Osteocyte (in vitro differentiated cells): ENCODE data around the gene SCFD2. TPM values are rescaled to one million over a fixed set of nuclear protein-coding genes. Genes with fewer than 3 reads are reported as not detected.
"Not testable (repeated sequence)": the region's sequence is repeated elsewhere in the genome, so short reads cannot be mapped to it uniquely, and the experiment has no call there.

Experiments
- DNase-seq: peaks from one replicate; pipeline ENCODE4 v3.0.0; 2021; ENCODE audit warnings: mixed read lengths; ENCODE audit not compliant: unreplicated experiment; ENCODE audit errors: extremely low spot score
- H3K27ac Mint-ChIP-seq: one replicate; pipeline ENCODE4 v1.8.0; 2021; ENCODE audit warnings: mild to moderate bottlenecking, mixed read lengths; ENCODE audit not compliant: unreplicated experiment
- H3K27me3 Mint-ChIP-seq: one replicate; pipeline ENCODE4 v1.8.0; 2021; ENCODE audit warnings: mixed read lengths; ENCODE audit not compliant: unreplicated experiment
- H3K36me3 Mint-ChIP-seq: one replicate; pipeline ENCODE4 v1.8.0; 2021; ENCODE audit warnings: mixed read lengths; ENCODE audit not compliant: unreplicated experiment
- H3K4me1 Mint-ChIP-seq: one replicate; pipeline ENCODE4 v1.8.0; 2021; ENCODE audit warnings: mixed read lengths; ENCODE audit not compliant: unreplicated experiment
- H3K4me3 Mint-ChIP-seq: one replicate; pipeline ENCODE4 v1.8.0; 2021; ENCODE audit warnings: mild to moderate bottlenecking, moderate library complexity, mixed read lengths; ENCODE audit not compliant: unreplicated experiment
- H3K9me3 Mint-ChIP-seq: one replicate; pipeline ENCODE4 v1.8.0; 2021; ENCODE audit warnings: mixed read lengths; ENCODE audit not compliant: unreplicated experiment
- CTCF ChIP-seq: fragments of 200-600 bp; sonication (generic); IDR thresholded peaks from 2 replicates; pipeline ENCODE4 v1.5.0; 2021; ENCODE audit warnings: antibody characterized with exemption, mild to moderate bottlenecking, moderate library complexity
- total RNA-seq: library from RNA; stranded (reverse); gene quantifications from 2 replicates; pipeline ENCODE4 v1.2.1, GENCODE V29; 2021

SCFD2 gene
- total RNA-seq, 1 donor from 2014 or later = 14.0 TPM

GRCh38 chr4:52836120-52836519 lies 529.7 kb downstream of the SCFD2 start:
- H3K27ac Mint-ChIP-seq = no peak overlapping the region
- no peaks in the 10 kb centered on the region for H3K9me3 Mint-ChIP-seq
- no peak overlapping the region for H3K4me3 Mint-ChIP-seq
- H3K27me3 Mint-ChIP-seq = no peaks in the 10 kb centered on the region
- DNase-seq = no peak
- TF ChIP-seq CTCF = no peak
- no peaks in the 10 kb centered on the region for H3K36me3 Mint-ChIP-seq
- peaks cover 10% of the 10 kb centered on the region for H3K4me1 Mint-ChIP-seq

- not testable (repeated sequence) for H3K27me3 Mint-ChIP-seq, DNase-seq, H3K27ac Mint-ChIP-seq, H3K4me3 Mint-ChIP-seq, H3K36me3 Mint-ChIP-seq, H3K9me3 Mint-ChIP-seq
- peaks cover 10% of the 10 kb centered on the region for H3K4me1 Mint-ChIP-seq
Observed at GRCh38 chr4:52834641-52835456, 531.0 kb downstream of the SCFD2 start.

GRCh38 chr4:52833941-52834525 lies 531.8 kb downstream of the SCFD2 start:
- no peak for DNase-seq
- H3K27ac Mint-ChIP-seq = no peak overlapping the region
- H3K4me1 Mint-ChIP-seq = peaks cover 8% of the 10 kb centered on the region
- no peaks in the 10 kb centered on the region for H3K9me3 Mint-ChIP-seq
- H3K36me3 Mint-ChIP-seq = no peaks in the 10 kb centered on the region
- TF ChIP-seq CTCF = no peak
- no peaks in the 10 kb centered on the region for H3K27me3 Mint-ChIP-seq
- H3K4me3 Mint-ChIP-seq = no peak overlapping the region

GRCh38 chr4:52825460-52826090 lies 540.3 kb downstream of the SCFD2 start:
- Mint-ChIP-seq H3K4me3 (no peak overlapping the region), H3K4me1 (peaks cover 25% of the 10 kb centered on the region), H3K36me3 (no peaks in the 10 kb centered on the region), H3K27me3 (no peaks in the 10 kb centered on the region), H3K27ac (peak overlapping the region; percentile 31), H3K9me3 (peaks cover 4% of the 10 kb centered on the region)
- no peak for DNase-seq
- no peak for TF ChIP-seq CTCF

GRCh38 chr4:52824603-52825459 lies 541.0 kb downstream of the SCFD2 start:
- TF ChIP-seq CTCF = no peak
- H3K27me3 Mint-ChIP-seq = no peaks in the 10 kb centered on the region
- no peak for DNase-seq
- H3K36me3 Mint-ChIP-seq = no peaks in the 10 kb centered on the region
- H3K9me3 Mint-ChIP-seq = peaks cover 4% of the 10 kb centered on the region
- peak overlapping the region; percentile 47 for H3K27ac Mint-ChIP-seq
- no peak overlapping the region for H3K4me3 Mint-ChIP-seq
- H3K4me1 Mint-ChIP-seq = peaks cover 25% of the 10 kb centered on the region
